K562 (cell line): ENCODE results near the gene CASKIN2. TPM values are rescaled to one million over a fixed set of nuclear protein-coding genes. Genes with fewer than 3 reads are reported as not detected.

ENCODE experiments used
- DDX20 ChIP-seq: fragments of 450-650 bp; IDR thresholded peaks from 2 replicates; pipeline ENCODE4 v1.6.1; 2016; ENCODE audit warnings: missing genetic modification characterization, low read depth, mild to moderate bottlenecking, missing compliant biosample characterization, moderate library complexity
- E2F3 ChIP-seq: fragments of 250-450 bp; sonication (Bioruptor Pico); IDR thresholded peaks from 2 replicates; pipeline ENCODE4 v1.4.0; 2020; ENCODE audit warnings: mild to moderate bottlenecking
- ELF1 ChIP-seq: fragments of 200-800 bp; sonication (Bioruptor generic); IDR thresholded peaks from 2 replicates; pipeline ENCODE4 v1.6.1; 2016; ENCODE audit warnings: missing genetic modification characterization, missing compliant biosample characterization
- HDAC3 ChIP-seq: fragments of 450-650 bp; IDR thresholded peaks from 2 replicates; pipeline ENCODE4 v1.6.1; 2018; ENCODE audit warnings: borderline replicate concordance, mild to moderate bottlenecking, moderate library complexity; ENCODE audit not compliant: partially characterized antibody
- KLF13 ChIP-seq: fragments of 450-650 bp; IDR thresholded peaks from 2 replicates; pipeline ENCODE4 v1.6.1; 2016; ENCODE audit warnings: missing genetic modification characterization, low read depth, mild to moderate bottlenecking, missing compliant biosample characterization, moderate library complexity, borderline replicate concordance
- SIN3A ChIP-seq, 2 experiments: fragments of 150-350 bp in 1 of 2; IDR thresholded peaks; 2 replicates each; pipeline ENCODE4 v1.6.1; 2011 to 2016; ENCODE audit warnings: borderline replicate concordance in 2 of 2, low read depth in 2 of 2, low read length in 2 of 2, mild to moderate bottlenecking in 2 of 2, moderate library complexity in 2 of 2; ENCODE audit not compliant: control insufficient read depth in 1 of 2
- SREBF2 ChIP-seq: sonication (generic); formaldehyde crosslinking; IDR thresholded peaks from 2 replicates; pipeline ENCODE4 v1.4.0; 2020; ENCODE audit warnings: mild to moderate bottlenecking, missing genetic modification reagents
- U2AF1 ChIP-seq: fragments of 200-400 bp; formaldehyde crosslinking; optimal IDR thresholded peaks from 2 replicates; pipeline ENCODE3; 2017; ENCODE audit warnings: mild to moderate bottlenecking, low read depth, low read length, moderate library complexity
- ZFP30 ChIP-seq: fragments of 250-450 bp; sonication (Bioruptor Pico); IDR thresholded peaks from 2 replicates; pipeline ENCODE4 v1.8.0; 2022; ENCODE audit warnings: moderate library complexity, mild to moderate bottlenecking, inconsistent platforms, borderline replicate concordance
- polyA plus RNA-seq, 8 experiments: library from polyadenylated mRNA; depleted of rRNA in 4 of 8; stranded (reverse) in 5 of 8; unstranded in 3 of 8; fragments of >200 nt; fragmentation: Nextera tagmentation in 2 of 8; fragmentation: Illumina TruSeq in 1 of 8; extraction: Ambion mirVana in 2 of 8; extraction: Trizol in 1 of 8; gene quantifications; 2 replicates each; pipeline versions ENCODE4 v1.2.1 to v1.2.3, GENCODE V29; 2011 to 2014; ENCODE audit warnings: inconsistent platforms in 1 of 8, missing spikeins in 1 of 8
- total RNA-seq, 7 experiments: library from RNA; depleted of rRNA in 6 of 7; stranded (reverse); fragments of >200 nt in 6 of 7; fragmentation: Illumina TruSeq in 2 of 7; extraction: Trizol in 2 of 7; gene quantifications; 2 replicates each; pipeline versions ENCODE4 v1.2.1 to v1.2.3, GENCODE V29; 2011 to 2021; ENCODE audit warnings: low replicate concordance in 1 of 7
- TF ChIP-seq, protein P1 (sequence below): IDR thresholded peaks from 2 replicates; pipeline ENCODE4 v1.6.1; 2011; ENCODE audit warnings: borderline replicate concordance, low read depth, mild to moderate bottlenecking, moderate library complexity, low read length; ENCODE audit not compliant: insufficient read depth, poor library complexity, severe bottlenecking
- TF ChIP-seq, protein P2 (sequence below): fragments of 250-450 bp; sonication (Bioruptor Pico); IDR thresholded peaks from 2 replicates; pipeline ENCODE4 v1.5.1; 2021; ENCODE audit warnings: mild to moderate bottlenecking
- TF ChIP-seq, protein P3 (sequence below), 2 experiments: fragments of 450-650 bp in 1 of 2; sonication (generic) in 1 of 2; formaldehyde crosslinking; conservative IDR thresholded peaks; 2 replicates each; pipeline versions ENCODE4 v1.4.0 to v1.8.1; 2020 to 2022; ENCODE audit warnings: mild to moderate bottlenecking in 1 of 2, missing genetic modification reagents in 1 of 2
- TF ChIP-seq, protein P4 (sequence below): fragments of 450-650 bp; formaldehyde crosslinking; IDR thresholded peaks from 2 replicates; pipeline ENCODE4 v1.4.0; 2022; ENCODE audit warnings: missing genetic modification characterization
- TF ChIP-seq, protein P5 (sequence below): sonication (generic); formaldehyde crosslinking; IDR thresholded peaks from 2 replicates; pipeline ENCODE4 v1.8.1; 2023; ENCODE audit warnings: mild to moderate bottlenecking, missing genetic modification reagents
- TF ChIP-seq, protein P6 (sequence below), 3 experiments: IDR thresholded peaks in 2 of 3; conservative IDR thresholded peaks in 1 of 3; 2 replicates each; pipeline ENCODE4 v1.5.1; 2011 to 2012; ENCODE audit warnings: low read length in 3 of 3, mild to moderate bottlenecking in 3 of 3, control low read depth in 2 of 3, improper control_type of control experiment in 1 of 3, inconsistent platforms in 1 of 3, low read depth in 1 of 3, mixed read lengths in 1 of 3, moderate library complexity in 1 of 3; ENCODE audit not compliant: insufficient read depth in 2 of 3

Gene CASKIN2
- total and polyA plus RNA-seq, 9 of the 15 experiments (the other 6 are each of a cell fraction or from before 2014, with no cell fraction given): 0.01 to 12.2 (median 2.1) TPM

DNA sequence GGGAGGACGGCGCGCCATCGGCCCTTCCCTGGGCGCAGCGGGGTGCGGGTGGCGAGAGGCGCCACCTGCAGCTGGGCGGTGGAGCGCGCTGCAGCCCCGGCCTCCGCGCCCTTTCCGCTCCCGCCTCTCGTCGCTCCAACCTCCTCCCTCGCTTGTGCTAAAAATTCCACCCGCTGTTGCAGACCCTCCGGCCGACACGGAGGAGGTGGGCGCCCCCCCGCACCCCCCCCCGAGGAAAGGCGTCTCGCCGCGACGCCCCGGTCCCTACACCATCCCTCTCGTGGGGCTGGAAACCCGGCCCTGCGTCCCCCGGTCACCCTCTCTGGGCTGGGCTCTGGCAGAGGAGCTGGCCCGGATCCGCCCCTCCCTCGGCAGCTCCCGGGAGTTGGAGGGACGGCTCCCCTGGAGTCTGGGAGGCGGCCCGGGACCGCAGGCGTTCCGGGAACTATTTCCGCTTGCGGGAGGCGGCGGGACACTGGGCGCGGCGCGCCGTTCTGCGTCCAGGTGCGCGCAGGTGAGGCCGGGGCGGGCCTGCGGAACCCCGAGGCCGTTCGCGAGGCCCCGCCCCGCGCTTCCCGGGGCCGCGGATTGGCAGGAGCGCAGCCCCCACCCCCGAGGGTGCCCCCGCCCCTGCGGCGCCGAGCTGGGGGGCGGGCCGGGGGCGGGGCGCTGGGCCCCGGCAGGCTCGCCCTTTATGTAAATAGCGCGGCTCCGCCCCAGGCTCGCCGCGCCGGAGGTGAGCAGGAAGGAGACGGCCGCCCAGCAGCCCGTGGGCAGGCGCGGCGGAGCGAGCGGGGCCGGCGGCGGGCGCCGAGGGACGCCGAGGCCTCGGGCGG, 9.9 kb upstream of the CASKIN2 start, which contains the start of gene LLGL2 (continued):
- TF ChIP-seq, protein P1, sequence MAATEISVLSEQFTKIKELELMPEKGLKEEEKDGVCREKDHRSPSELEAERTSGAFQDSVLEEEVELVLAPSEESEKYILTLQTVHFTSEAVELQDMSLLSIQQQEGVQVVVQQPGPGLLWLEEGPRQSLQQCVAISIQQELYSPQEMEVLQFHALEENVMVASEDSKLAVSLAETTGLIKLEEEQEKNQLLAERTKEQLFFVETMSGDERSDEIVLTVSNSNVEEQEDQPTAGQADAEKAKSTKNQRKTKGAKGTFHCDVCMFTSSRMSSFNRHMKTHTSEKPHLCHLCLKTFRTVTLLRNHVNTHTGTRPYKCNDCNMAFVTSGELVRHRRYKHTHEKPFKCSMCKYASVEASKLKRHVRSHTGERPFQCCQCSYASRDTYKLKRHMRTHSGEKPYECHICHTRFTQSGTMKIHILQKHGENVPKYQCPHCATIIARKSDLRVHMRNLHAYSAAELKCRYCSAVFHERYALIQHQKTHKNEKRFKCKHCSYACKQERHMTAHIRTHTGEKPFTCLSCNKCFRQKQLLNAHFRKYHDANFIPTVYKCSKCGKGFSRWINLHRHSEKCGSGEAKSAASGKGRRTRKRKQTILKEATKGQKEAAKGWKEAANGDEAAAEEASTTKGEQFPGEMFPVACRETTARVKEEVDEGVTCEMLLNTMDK: peak; percentile 98
- TF ChIP-seq DDX20 (no peak), ELF1 (tag) (no peak; the same call in 1 of the 2 replicates), HDAC3 (no peak), SREBF2 (CRISPR knock-in tag) (no peak), E2F3 (CRISPR knock-in tag) (peak; percentile 76; the same call in 1 of the 2 replicates), SIN3A (IDR thresholded peaks at IDR 0.05; ENCODE audit: borderline replicate concordance in 2 of 2, control insufficient read depth in 1 of 2, low read depth in 2 of 2, low read length in 2 of 2) (peak; percentile 49 to 60; a peak in 2 of 4 replicates), ZFP30 (CRISPR knock-in tag) (no peak), U2AF1 (no peak), KLF13 (tag) (peak; percentile 32; the same call in 1 of the 2 replicates)
- TF ChIP-seq, protein P2, sequence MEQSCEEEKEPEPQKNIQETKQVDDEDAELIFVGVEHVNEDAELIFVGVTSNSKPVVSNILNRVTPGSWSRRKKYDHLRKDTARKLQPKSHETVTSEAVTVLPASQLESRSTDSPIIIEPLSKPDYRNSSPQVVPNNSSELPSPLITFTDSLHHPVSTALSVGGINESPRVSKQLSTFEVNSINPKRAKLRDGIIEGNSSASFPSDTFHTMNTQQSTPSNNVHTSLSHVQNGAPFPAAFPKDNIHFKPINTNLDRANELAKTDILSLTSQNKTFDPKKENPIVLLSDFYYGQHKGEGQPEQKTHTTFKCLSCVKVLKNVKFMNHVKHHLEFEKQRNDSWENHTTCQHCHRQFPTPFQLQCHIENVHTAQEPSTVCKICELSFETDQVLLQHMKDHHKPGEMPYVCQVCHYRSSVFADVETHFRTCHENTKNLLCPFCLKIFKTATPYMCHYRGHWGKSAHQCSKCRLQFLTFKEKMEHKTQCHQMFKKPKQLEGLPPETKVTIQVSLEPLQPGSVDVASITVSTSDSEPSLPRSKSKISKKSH: no peak
- TF ChIP-seq, protein P3, sequence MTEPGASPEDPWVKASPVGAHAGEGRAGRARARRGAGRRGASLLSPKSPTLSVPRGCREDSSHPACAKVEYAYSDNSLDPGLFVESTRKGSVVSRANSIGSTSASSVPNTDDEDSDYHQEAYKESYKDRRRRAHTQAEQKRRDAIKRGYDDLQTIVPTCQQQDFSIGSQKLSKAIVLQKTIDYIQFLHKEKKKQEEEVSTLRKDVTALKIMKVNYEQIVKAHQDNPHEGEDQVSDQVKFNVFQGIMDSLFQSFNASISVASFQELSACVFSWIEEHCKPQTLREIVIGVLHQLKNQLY (CRISPR knock-in tag; conservative IDR thresholded peaks at IDR 0.05): no peak
- TF ChIP-seq, protein P4, sequence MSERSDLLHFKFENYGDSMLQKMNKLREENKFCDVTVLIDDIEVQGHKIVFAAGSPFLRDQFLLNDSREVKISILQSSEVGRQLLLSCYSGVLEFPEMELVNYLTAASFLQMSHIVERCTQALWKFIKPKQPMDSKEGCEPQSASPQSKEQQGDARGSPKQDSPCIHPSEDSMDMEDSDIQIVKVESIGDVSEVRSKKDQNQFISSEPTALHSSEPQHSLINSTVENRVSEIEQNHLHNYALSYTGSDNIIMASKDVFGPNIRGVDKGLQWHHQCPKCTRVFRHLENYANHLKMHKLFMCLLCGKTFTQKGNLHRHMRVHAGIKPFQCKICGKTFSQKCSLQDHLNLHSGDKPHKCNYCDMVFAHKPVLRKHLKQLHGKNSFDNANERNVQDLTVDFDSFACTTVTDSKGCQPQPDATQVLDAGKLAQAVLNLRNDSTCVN (CRISPR knock-in tag): no peak
- TF ChIP-seq, protein P5, sequence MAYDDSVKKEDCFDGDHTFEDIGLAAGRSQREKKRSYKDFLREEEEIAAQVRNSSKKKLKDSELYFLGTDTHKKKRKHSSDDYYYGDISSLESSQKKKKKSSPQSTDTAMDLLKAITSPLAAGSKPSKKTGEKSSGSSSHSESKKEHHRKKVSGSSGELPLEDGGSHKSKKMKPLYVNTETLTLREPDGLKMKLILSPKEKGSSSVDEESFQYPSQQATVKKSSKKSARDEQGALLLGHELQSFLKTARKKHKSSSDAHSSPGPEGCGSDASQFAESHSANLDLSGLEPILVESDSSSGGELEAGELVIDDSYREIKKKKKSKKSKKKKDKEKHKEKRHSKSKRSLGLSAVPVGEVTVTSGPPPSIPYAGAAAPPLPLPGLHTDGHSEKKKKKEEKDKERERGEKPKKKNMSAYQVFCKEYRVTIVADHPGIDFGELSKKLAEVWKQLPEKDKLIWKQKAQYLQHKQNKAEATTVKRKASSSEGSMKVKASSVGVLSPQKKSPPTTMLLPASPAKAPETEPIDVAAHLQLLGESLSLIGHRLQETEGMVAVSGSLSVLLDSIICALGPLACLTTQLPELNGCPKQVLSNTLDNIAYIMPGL (CRISPR knock-in tag): peak; percentile 83; the same call in 1 of the 2 replicates
- TF ChIP-seq, protein P6, sequence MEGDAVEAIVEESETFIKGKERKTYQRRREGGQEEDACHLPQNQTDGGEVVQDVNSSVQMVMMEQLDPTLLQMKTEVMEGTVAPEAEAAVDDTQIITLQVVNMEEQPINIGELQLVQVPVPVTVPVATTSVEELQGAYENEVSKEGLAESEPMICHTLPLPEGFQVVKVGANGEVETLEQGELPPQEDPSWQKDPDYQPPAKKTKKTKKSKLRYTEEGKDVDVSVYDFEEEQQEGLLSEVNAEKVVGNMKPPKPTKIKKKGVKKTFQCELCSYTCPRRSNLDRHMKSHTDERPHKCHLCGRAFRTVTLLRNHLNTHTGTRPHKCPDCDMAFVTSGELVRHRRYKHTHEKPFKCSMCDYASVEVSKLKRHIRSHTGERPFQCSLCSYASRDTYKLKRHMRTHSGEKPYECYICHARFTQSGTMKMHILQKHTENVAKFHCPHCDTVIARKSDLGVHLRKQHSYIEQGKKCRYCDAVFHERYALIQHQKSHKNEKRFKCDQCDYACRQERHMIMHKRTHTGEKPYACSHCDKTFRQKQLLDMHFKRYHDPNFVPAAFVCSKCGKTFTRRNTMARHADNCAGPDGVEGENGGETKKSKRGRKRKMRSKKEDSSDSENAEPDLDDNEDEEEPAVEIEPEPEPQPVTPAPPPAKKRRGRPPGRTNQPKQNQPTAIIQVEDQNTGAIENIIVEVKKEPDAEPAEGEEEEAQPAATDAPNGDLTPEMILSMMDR (IDR thresholded peaks at IDR 0.05 in 2 of 3, conservative IDR thresholded peaks at IDR 0.05 in 1 of 3; ENCODE audit: insufficient read depth in 2 of 3, low read depth in 1 of 3, low read length in 3 of 3): peak; percentile 53 to 75 (median 66)
